Measurements from ENCODE around the gene MXRA5.

DNA sequence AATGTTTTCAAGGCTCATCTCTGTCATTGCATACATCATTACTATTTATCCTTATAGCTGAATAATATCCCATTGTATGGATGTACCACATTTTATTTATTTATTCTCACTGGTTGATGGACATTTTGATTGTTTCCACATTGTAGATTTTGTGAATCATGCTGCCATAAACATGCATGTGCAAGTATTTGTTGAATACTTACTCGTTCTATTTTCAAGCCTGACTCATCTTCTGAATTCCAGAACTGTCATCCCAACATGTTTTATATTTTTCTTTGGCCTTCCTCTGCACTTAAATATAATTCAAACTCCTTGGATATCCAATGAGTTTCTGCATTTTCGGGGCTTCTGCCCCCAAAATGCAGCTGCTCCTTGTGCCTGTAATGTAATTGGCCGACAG lies 77.6 kb downstream of the MXRA5 start:
- TF ChIP-seq POLR2A (IDR thresholded peaks at IDR 0.05; ENCODE audit: low read depth) (no peak), EP300 (IDR thresholded peaks at IDR 0.05) (no peak), POLR2AphosphoS5 (IDR thresholded peaks at IDR 0.05) (no peak)
- TF ChIP-seq, protein P1, sequence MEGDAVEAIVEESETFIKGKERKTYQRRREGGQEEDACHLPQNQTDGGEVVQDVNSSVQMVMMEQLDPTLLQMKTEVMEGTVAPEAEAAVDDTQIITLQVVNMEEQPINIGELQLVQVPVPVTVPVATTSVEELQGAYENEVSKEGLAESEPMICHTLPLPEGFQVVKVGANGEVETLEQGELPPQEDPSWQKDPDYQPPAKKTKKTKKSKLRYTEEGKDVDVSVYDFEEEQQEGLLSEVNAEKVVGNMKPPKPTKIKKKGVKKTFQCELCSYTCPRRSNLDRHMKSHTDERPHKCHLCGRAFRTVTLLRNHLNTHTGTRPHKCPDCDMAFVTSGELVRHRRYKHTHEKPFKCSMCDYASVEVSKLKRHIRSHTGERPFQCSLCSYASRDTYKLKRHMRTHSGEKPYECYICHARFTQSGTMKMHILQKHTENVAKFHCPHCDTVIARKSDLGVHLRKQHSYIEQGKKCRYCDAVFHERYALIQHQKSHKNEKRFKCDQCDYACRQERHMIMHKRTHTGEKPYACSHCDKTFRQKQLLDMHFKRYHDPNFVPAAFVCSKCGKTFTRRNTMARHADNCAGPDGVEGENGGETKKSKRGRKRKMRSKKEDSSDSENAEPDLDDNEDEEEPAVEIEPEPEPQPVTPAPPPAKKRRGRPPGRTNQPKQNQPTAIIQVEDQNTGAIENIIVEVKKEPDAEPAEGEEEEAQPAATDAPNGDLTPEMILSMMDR (IDR thresholded peaks at IDR 0.05): no peak
